Stimulated activated memory B cell treated with anti-CD40 and anti-IgM and Interleukin-4, amounts not matched to agents 10 μg/mL and 1 μg/mL and 100 μg/mL, for 72 hours (primary cell): Measurements from ENCODE around the gene TECPR1.

Experiments used
- ATAC-seq: fragments of 150-1000 bp; cut with Tn5 transposase; 2 replicates; pipeline ENCODE4 v1.10.0; 2021
- H3K27ac Mint-ChIP-seq: one replicate; pipeline ENCODE4 v1.8.0; 2022; ENCODE audit warnings: mild to moderate bottlenecking, mixed read lengths
- H3K27me3 Mint-ChIP-seq: one replicate; pipeline ENCODE4 v1.8.0; 2022; ENCODE audit warnings: mixed read lengths
- H3K36me3 Mint-ChIP-seq: one replicate; pipeline ENCODE4 v1.8.0; 2022; ENCODE audit warnings: mixed read lengths
- H3K4me1 Mint-ChIP-seq: one replicate; pipeline ENCODE4 v1.8.0; 2022; ENCODE audit warnings: mixed read lengths
- H3K4me3 Mint-ChIP-seq: one replicate; pipeline ENCODE4 v1.8.0; 2022; ENCODE audit warnings: mild to moderate bottlenecking, moderate library complexity, mixed read lengths
- H3K9me3 Mint-ChIP-seq: one replicate; pipeline ENCODE4 v1.8.0; 2022; ENCODE audit warnings: mixed read lengths

Gene TECPR1

GRCh38 chr7:98186452-98187137 is 65.4 kb downstream of the TECPR1 start:
- H3K27ac Mint-ChIP-seq: no peak overlapping the region
- H3K4me1 Mint-ChIP-seq: no peaks in the 10 kb centered on the region
- peaks cover 45% of the 10 kb centered on the region for H3K36me3 Mint-ChIP-seq
- peaks cover 9% of the 10 kb centered on the region for H3K27me3 Mint-ChIP-seq
- H3K4me3 Mint-ChIP-seq: no peak overlapping the region
- peaks cover 7% of the 10 kb centered on the region for H3K9me3 Mint-ChIP-seq
- ATAC-seq: no peak

GRCh38 chr7:98185101-98185500 is 66.9 kb downstream of the TECPR1 start:
- peaks cover 7% of the 10 kb centered on the region for H3K9me3 Mint-ChIP-seq
- H3K27me3 Mint-ChIP-seq: peaks cover 9% of the 10 kb centered on the region
- ATAC-seq: no peak
- H3K36me3 Mint-ChIP-seq: peaks cover 44% of the 10 kb centered on the region
- no peaks in the 10 kb centered on the region for H3K4me1 Mint-ChIP-seq
- no peak overlapping the region for H3K27ac Mint-ChIP-seq
- no peak overlapping the region for H3K4me3 Mint-ChIP-seq

GRCh38 chr7:98180751-98181150 is 71.3 kb downstream of the TECPR1 start:
- Mint-ChIP-seq H3K27ac (no peak overlapping the region), H3K4me3 (no peak overlapping the region), H3K9me3 (no peaks in the 10 kb centered on the region), H3K36me3 (peaks cover 20% of the 10 kb centered on the region), H3K4me1 (no peaks in the 10 kb centered on the region), H3K27me3 (no peaks in the 10 kb centered on the region)
- no peak for ATAC-seq

GRCh38 chr7:98178762-98179490 is 73.1 kb downstream of the TECPR1 start:
- Mint-ChIP-seq H3K27ac (no peak overlapping the region), H3K4me1 (no peaks in the 10 kb centered on the region), H3K9me3 (no peaks in the 10 kb centered on the region), H3K27me3 (no peaks in the 10 kb centered on the region), H3K4me3 (no peak overlapping the region), H3K36me3 (peaks cover 34% of the 10 kb centered on the region)
- ATAC-seq: no peak

GRCh38 chr7:98178321-98178720 is 73.7 kb downstream of the TECPR1 start:
- no peaks in the 10 kb centered on the region for H3K9me3 Mint-ChIP-seq
- no peaks in the 10 kb centered on the region for H3K4me1 Mint-ChIP-seq
- H3K4me3 Mint-ChIP-seq: no peak overlapping the region
- ATAC-seq: no peak
- no peaks in the 10 kb centered on the region for H3K27me3 Mint-ChIP-seq
- H3K36me3 Mint-ChIP-seq: peaks cover 34% of the 10 kb centered on the region
- no peak overlapping the region for H3K27ac Mint-ChIP-seq

- H3K4me1 Mint-ChIP-seq: no peaks in the 10 kb centered on the region
- peaks cover 34% of the 10 kb centered on the region for H3K36me3 Mint-ChIP-seq
Measured at GRCh38 chr7:98177553-98177952, 74.5 kb downstream of the TECPR1 start.

GRCh38 chr7:98175260-98175940 is 76.6 kb downstream of the TECPR1 start:
- no peak for ATAC-seq
- Mint-ChIP-seq H3K36me3 (peaks cover 26% of the 10 kb centered on the region), H3K9me3 (no peaks in the 10 kb centered on the region), H3K27ac (no peak overlapping the region), H3K27me3 (no peaks in the 10 kb centered on the region), H3K4me3 (no peak overlapping the region), H3K4me1 (no peaks in the 10 kb centered on the region)

More at GRCh38 chr7:98177553-98177952, 74.5 kb downstream of the TECPR1 start:
- H3K27me3 Mint-ChIP-seq: no peaks in the 10 kb centered on the region
- ATAC-seq: no peak
- H3K4me3 Mint-ChIP-seq: no peak overlapping the region
- no peak overlapping the region for H3K27ac Mint-ChIP-seq
- no peaks in the 10 kb centered on the region for H3K9me3 Mint-ChIP-seq

- H3K27me3 Mint-ChIP-seq: no peaks in the 10 kb centered on the region
- no peak overlapping the region for H3K27ac Mint-ChIP-seq
- peaks cover 26% of the 10 kb centered on the region for H3K36me3 Mint-ChIP-seq
- H3K4me3 Mint-ChIP-seq: no peak overlapping the region
- H3K4me1 Mint-ChIP-seq: no peaks in the 10 kb centered on the region
- ATAC-seq: no peak
- H3K9me3 Mint-ChIP-seq: no peaks in the 10 kb centered on the region
Measured at GRCh38 chr7:98174334-98175259, 77.4 kb downstream of the TECPR1 start.

- Mint-ChIP-seq H3K36me3 (peaks cover 26% of the 10 kb centered on the region), H3K27me3 (no peaks in the 10 kb centered on the region), H3K4me3 (no peak overlapping the region)
Measured at GRCh38 chr7:98171449-98171848, 80.6 kb downstream of the TECPR1 start.

GRCh38 chr7:98170966-98171365 is 81.1 kb downstream of the TECPR1 start:
- ATAC-seq: no peak
- Mint-ChIP-seq H3K4me3 (no peak overlapping the region), H3K27ac (no peak overlapping the region), H3K27me3 (no peaks in the 10 kb centered on the region), H3K4me1 (peaks cover 4% of the 10 kb centered on the region), H3K36me3 (peaks cover 26% of the 10 kb centered on the region), H3K9me3 (no peaks in the 10 kb centered on the region)

More at GRCh38 chr7:98171449-98171848, 80.6 kb downstream of the TECPR1 start:
- ATAC-seq: no peak
- Mint-ChIP-seq H3K9me3 (no peaks in the 10 kb centered on the region), H3K4me1 (no peaks in the 10 kb centered on the region), H3K27ac (no peak overlapping the region)

- Mint-ChIP-seq H3K4me1 (peaks cover 6% of the 10 kb centered on the region), H3K27ac (no peak overlapping the region), H3K9me3 (no peaks in the 10 kb centered on the region), H3K36me3 (peaks cover 14% of the 10 kb centered on the region), H3K4me3 (no peak overlapping the region), H3K27me3 (no peaks in the 10 kb centered on the region)
- ATAC-seq: no peak
Measured at GRCh38 chr7:98168904-98169621, 83.0 kb downstream of the TECPR1 start.

GRCh38 chr7:98168181-98168903 is 83.7 kb downstream of the TECPR1 start:
- peak; percentile 68 for ATAC-seq
- H3K27ac Mint-ChIP-seq: no peak overlapping the region

GRCh38 chr7:98167653-98168052 is 84.4 kb downstream of the TECPR1 start:
- peaks cover 13% of the 10 kb centered on the region for H3K4me1 Mint-ChIP-seq
- H3K36me3 Mint-ChIP-seq: peaks cover 14% of the 10 kb centered on the region

More at GRCh38 chr7:98168181-98168903, 83.7 kb downstream of the TECPR1 start:
- Mint-ChIP-seq H3K9me3 (no peaks in the 10 kb centered on the region), H3K27me3 (no peaks in the 10 kb centered on the region), H3K36me3 (peaks cover 14% of the 10 kb centered on the region), H3K4me3 (no peak overlapping the region), H3K4me1 (peaks cover 6% of the 10 kb centered on the region)

GRCh38 chr7:98166668-98166970 is 85.4 kb downstream of the TECPR1 start:
- Mint-ChIP-seq H3K27ac (no peak overlapping the region), H3K4me1 (peaks cover 16% of the 10 kb centered on the region), H3K27me3 (no peaks in the 10 kb centered on the region), H3K9me3 (no peaks in the 10 kb centered on the region), H3K4me3 (no peak overlapping the region), H3K36me3 (peaks cover 9% of the 10 kb centered on the region)
- ATAC-seq: no peak

More at GRCh38 chr7:98167653-98168052, 84.4 kb downstream of the TECPR1 start:
- H3K4me3 Mint-ChIP-seq: no peak overlapping the region
- no peaks in the 10 kb centered on the region for H3K9me3 Mint-ChIP-seq
- ATAC-seq: no peak
- no peak overlapping the region for H3K27ac Mint-ChIP-seq
- no peaks in the 10 kb centered on the region for H3K27me3 Mint-ChIP-seq
